A549 (cell line): ENCODE data around the gene ECEL1.

Experiments used
- CBX2 ChIP-seq: fragments of 200-600 bp; sonication (generic); IDR thresholded peaks from 2 replicates; pipeline ENCODE4 v1.6.1; 2016; ENCODE audit warnings: low read depth, mild to moderate bottlenecking, borderline replicate concordance
- CTCF ChIP-seq: fragments of >200 bp; sonication (Bioruptor Twin); formaldehyde crosslinking; IDR thresholded peaks from 3 replicates; pipeline ENCODE4 v1.5.1; 2016
- EHMT2 ChIP-seq: fragments of 200-600 bp; sonication (generic); IDR thresholded peaks from 2 replicates; pipeline ENCODE4 v1.6.1; 2016; ENCODE audit warnings: antibody characterized with exemption, low read depth, mild to moderate bottlenecking, moderate library complexity
- EP300 ChIP-seq, 2 experiments: fragments of >200 bp; sonication (Bioruptor Twin); formaldehyde crosslinking; IDR thresholded peaks; 2 replicates in 1 of 2; 3 replicates in 1 of 2; pipeline ENCODE4 v1.6.1; 2016 to 2017
- FOSB ChIP-seq: fragments of 250-450 bp; sonication (Bioruptor Pico); IDR thresholded peaks from 2 replicates; pipeline ENCODE4 v1.5.0; 2020; ENCODE audit warnings: mild to moderate bottlenecking, moderate library complexity
- NFE2L2 ChIP-seq: fragments of 150-350 bp; conservative IDR thresholded peaks from 2 replicates; pipeline ENCODE4 v1.6.1; 2014; ENCODE audit warnings: low read length
- RAD21 ChIP-seq, 2 experiments: fragments of >200 bp in 1 of 2; sonication (Bioruptor Twin) in 1 of 2; formaldehyde crosslinking in 1 of 2; IDR thresholded peaks in 1 of 2; conservative IDR thresholded peaks in 1 of 2; 2 replicates in 1 of 2; 3 replicates in 1 of 2; pipeline ENCODE4 v1.6.1; 2012 to 2018; ENCODE audit warnings: inconsistent platforms in 1 of 2
- REST ChIP-seq: fragments of 200-600 bp; sonication (generic); IDR thresholded peaks from 2 replicates; pipeline ENCODE4 v1.6.1; 2016; ENCODE audit warnings: antibody characterized with exemption, mild to moderate bottlenecking, moderate library complexity
- ZFP36 ChIP-seq: fragments of 450-650 bp; IDR thresholded peaks from 2 replicates; pipeline ENCODE4 v1.6.1; 2014; ENCODE audit warnings: borderline replicate concordance; ENCODE audit not compliant: partially characterized antibody

- TF ChIP-seq NFE2L2 (no peak), CTCF (no peak), REST (no peak), RAD21 (conservative IDR thresholded peaks at IDR 0.05 in 1 of 2, IDR thresholded peaks at IDR 0.05 in 1 of 2) (no peak), EP300 (IDR thresholded peaks at IDR 0.05) (no peak), CBX2 (no peak), EHMT2 (no peak), ZFP36 (no peak), FOSB (CRISPR knock-in tag) (no peak)
These were observed 41.3 kb upstream of the ECEL1 start for GRCh38 chr2:232528746-232529460.
